GM21367 (cell line): Measurements from ENCODE around the gene ADGRL2.

ENCODE experiments used
- ATAC-seq: cut with Tn5 transposase; IDR thresholded peaks from one replicate; pipeline ENCODE4 v1.9.1; 2021; ENCODE audit not compliant: unreplicated experiment

Gene ADGRL2

DNA sequence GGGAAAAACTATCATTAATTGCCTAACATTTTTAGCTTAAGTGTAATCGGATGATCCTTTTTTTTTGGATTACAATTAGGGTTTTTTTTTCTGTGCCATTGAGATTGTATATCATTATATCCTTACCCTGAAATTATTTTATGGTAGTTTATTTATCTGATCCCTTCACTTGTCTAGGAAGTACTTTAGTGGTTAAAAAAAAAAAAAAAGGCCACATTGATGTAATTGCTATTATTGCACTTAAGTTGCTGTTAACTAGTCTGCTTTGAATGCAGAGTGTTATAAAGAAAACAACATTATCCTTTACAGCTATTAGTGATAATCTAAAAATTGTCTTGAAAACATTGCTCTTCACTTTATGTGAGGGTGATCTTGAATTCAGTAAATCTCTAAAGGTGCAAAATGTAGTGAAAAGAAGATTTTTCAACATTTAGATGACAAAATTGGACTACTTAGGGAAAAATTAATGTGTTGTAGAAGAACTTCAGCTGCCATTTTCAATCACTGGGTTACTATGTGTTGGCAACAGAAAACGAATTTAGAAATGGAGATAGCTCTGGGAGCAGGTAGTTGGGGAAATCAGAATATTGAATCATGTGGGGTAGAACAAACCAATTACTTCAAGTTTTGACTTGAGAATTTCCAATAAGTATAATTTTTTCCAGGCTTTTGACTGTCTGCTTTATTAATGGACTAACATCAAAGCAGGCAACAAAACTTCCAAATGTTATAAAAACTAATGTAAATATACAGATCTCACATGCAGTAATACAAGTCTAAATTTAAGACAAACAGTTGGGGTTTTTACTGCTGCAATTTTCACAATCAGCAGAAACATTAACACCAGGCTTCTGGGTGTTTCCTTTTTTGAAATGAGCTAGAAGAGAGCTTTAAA is 5.0 kb downstream of the ADGRL2 start:
- no peak for ATAC-seq

- ATAC-seq = no peak
Measured at GRCh38 chr1:81806432-81806770, 5.7 kb downstream of the ADGRL2 start.

- no peak for ATAC-seq
Measured at GRCh38 chr1:81808760-81809159, 8.0 kb downstream of the ADGRL2 start.

- no peak for ATAC-seq
Measured at GRCh38 chr1:81809808-81810207, 9.1 kb downstream of the ADGRL2 start.

GRCh38 chr1:81811757-81812371 is 11.1 kb downstream of the ADGRL2 start:
- no peak for ATAC-seq

DNA sequence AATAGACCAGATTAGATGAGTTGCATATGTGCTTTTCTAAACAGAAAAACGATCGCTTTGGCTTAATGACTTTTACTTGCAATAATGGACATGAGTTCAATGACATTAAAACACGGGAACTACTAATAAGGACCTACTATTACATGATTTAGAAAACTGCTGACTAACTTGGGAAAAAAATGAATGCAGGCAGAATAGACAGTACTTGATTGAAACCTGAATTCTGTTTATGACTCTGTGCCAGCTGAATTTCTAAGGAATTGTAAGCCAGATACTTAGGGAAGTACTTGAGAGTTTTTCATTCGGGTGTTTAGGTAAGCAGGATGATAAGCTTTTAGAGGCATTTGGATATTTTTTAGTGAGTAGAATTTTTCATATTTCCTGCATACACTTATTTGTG is 12.0 kb downstream of the ADGRL2 start:
- no peak for ATAC-seq

GRCh38 chr1:81813691-81814090 is 13.0 kb downstream of the ADGRL2 start:
- no peak for ATAC-seq

GRCh38 chr1:81819613-81820012 is 18.9 kb downstream of the ADGRL2 start:
- no peak for ATAC-seq

GRCh38 chr1:81820765-81821164 is 20.0 kb downstream of the ADGRL2 start:
- ATAC-seq = no peak

GRCh38 chr1:81823082-81823481 is 22.3 kb downstream of the ADGRL2 start:
- ATAC-seq = no peak

DNA sequence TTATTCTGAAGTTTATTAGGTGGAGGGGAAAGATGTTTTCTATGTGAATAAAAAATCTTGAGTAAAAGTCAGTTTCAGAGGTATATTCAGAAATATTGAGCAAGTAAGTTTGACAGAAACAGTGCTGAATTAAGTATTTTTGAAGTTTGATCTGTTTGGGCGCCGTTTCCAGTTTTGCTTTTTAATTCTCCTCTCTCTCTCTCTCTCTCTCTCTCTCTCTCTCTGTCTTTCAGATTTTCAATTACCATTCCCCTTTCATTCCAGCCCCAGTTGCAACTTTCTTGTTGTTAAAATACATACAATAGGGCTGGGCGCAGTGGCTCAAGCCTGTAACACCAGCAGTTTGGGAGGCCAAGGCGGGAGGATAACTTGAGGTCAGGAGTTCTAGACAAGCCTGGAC is 24.0 kb downstream of the ADGRL2 start:
- no peak for ATAC-seq

DNA sequence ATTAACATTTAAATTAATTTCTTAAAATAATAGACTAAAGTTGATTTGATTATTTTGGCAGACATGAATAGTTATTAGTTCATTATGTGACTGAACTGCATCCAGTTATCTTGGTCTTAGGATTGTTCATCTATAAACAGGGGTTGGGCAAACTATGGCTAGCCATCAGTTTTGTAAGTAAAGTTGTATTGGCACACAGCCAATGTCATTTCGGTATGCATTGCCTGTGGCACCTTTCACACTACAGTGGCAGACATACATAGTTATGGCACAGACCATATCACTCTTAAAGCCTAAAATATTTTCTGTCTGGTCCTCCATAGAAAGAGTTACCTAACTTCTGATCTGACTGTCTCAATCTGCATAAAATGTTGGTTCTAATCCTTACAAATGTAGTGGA is 27.2 kb downstream of the ADGRL2 start:
- no peak for ATAC-seq

DNA sequence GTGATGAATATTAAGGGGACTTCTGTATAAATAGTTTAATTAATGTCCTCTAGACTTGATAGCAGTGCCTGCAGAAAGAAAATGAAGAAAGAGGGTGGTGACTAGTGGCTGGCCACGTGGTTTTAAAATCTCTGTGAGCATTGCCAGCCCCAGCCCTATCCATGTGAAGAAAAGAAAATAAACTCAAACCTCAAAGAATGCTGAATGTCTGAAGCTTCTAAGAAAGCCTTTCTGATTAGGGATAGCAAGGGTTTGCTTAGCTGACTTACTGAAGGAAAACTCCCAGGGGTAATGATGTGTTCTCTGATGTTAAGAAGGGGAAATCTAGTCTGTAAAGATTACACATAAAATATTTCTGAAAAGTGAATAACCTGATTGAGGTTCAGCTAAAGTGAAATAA is 31.8 kb downstream of the ADGRL2 start:
- ATAC-seq = no peak

GRCh38 chr1:81833722-81834121 is 33.0 kb downstream of the ADGRL2 start:
- ATAC-seq = no peak

- ATAC-seq = no peak
Measured at GRCh38 chr1:81834268-81834667, 33.5 kb downstream of the ADGRL2 start.

DNA sequence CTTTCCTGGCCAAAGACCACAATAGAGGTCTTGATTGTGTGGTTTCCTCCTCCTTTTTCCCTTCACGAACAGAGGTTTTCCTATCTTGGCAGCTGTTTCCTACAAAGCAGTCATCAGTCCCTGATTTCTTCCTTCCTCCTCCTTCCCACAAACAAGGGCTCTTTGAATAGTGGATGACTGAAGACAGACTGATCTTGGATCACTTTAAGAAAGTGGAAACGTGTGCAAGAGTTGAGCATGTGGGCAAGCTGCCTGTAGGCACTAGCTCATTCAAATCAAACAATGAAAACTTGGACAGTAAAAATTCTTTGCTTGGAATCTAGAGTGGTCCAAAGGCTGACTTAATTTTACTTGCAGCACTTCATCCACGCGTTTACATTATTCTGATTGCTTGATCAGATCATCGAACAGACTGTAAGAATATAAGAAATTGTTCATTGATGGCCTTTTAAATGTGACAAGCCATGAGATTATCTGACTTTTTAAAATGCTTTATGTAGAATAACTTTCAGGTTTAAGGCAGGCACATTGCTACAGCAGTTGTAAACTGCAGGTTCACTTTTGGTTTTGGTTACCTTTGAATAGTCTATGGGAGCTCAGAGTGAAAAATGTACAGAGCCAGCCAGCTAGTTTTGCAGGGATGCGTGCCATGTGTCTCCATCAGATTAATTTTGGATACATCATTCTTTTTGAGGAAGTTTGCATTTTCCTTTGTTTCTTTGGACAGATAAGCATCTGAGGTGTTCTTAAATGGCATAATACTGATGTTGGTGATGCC is 34.4 kb downstream of the ADGRL2 start:
- no peak for ATAC-seq

DNA sequence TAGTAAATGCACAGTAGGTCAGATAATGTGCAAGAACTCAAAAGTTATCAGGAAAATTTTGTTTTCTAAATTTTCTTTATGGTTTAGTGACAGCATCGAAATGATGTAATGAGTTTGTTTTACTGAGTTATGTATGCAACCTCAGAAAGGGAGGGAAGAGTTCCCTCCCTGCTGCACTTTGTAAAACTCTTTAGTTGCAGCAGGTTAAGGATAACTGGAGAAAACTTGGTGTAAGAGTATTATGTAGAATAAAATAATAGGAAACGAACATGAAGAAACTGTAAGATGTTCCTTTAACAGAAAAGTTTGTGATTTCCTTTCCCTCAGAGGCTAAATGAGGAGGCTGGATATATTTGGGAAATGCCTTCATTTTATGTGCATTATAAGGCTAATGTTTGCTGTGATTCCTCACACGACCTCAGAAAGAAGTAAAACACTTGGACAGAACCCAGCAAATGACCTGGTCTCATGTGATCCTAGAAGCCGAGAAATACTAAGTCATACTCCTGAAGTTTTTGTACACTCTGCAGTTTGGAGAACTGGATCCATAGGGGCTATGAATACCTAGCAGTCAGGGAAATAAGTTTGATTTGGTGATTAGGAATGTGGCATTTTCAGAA is 35.4 kb downstream of the ADGRL2 start:
- ATAC-seq = no peak

DNA sequence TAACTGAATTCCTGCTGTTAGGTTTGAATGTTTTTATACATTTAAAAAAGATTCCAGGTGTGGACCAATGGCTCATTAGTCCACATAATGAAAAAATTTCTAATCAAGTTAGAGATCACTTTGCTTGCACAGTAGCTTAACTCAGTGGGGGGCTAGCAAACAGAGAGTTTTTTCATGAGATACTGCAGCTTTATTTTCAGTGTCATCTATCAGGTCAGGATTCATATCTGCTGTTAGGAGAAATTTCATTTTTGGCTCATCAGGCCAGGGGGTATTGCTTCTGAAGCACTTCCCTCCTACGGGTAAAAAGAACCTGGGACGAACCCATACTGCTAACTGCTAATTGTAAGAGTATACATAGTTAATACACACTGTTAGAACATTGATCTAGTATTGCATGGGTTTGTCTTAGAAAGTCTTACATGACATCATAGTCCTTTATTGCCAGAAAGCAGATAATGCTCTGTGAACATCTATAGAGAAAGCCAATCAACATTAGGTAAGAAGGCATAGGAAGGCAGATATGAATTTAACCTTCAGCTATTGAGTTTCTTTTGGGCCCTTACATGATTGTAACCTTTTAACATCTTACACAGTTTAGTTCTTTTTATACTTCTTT is 38.0 kb downstream of the ADGRL2 start:
- ATAC-seq = no peak

- ATAC-seq = no peak
Measured at GRCh38 chr1:81840805-81841204, 40.1 kb downstream of the ADGRL2 start.

GRCh38 chr1:81841795-81842194 is 41.1 kb downstream of the ADGRL2 start:
- ATAC-seq = no peak

GRCh38 chr1:81844477-81844876 is 43.7 kb downstream of the ADGRL2 start:
- ATAC-seq = no peak
